HCT116 (cell line): Measurements from ENCODE around the gene MAST4. TPM values are rescaled to one million over a fixed set of nuclear protein-coding genes. Genes with fewer than 3 reads are reported as not detected.

Experiments
- ATAC-seq: fragments of 200-7000 bp; cut with Tn5 transposase; 2 replicates; pipeline ENCODE4 v1.9.1; 2020; ENCODE audit warnings: mild to moderate bottlenecking, moderate library complexity
- BruUV-seq: library from RNA; stranded (reverse); fragments of 400-500 nt; replicated peaks from 2 replicates; lab custom pipeline; 2021; lab: Mats Ljungman, UMichigan
- CTCF ChIA-PET: fragments of 300-600 bp; sonication (Branson Sonifier 250); formaldehyde crosslinking; loops from one replicate; lab custom pipeline; 2021; ENCODE audit warnings: antibody characterized with exemption; lab: Charles Lee
- POLR2A ChIA-PET: fragments of 300-600, 350-600 bp; sonication (Branson Sonifier 250); formaldehyde crosslinking; loops from one replicate; lab custom pipeline; 2021; ENCODE audit warnings: antibody characterized with exemption; lab: Charles Lee
- RAD21 ChIA-PET, 2 experiments: fragments of 300-600 bp; sonication (Branson Sonifier 250); formaldehyde crosslinking; loops; one replicate each; lab custom pipeline; 2023; ENCODE audit warnings: low total read pairs in 2 of 2; ENCODE audit not compliant: uncharacterized antibody in 2 of 2, unreplicated experiment in 2 of 2, low non-redundant PET in 1 of 2; lab: Charles Lee
- DNase-seq: peaks from one replicate; pipeline ENCODE4 v3.0.0-alpha.2; 2010; ENCODE audit warnings: low read depth, low spot score
- H2AFZ ChIP-seq: fragments of 200-600 bp; shearing (Covaris generic), sonication (generic); 2 replicates; pipeline ENCODE4 v1.6.1; 2017; ENCODE audit warnings: low read depth, mixed run types, mixed read lengths, antibody characterized with exemption, low read length; ENCODE audit not compliant: poor library complexity, severe bottlenecking
- H3K27ac ChIP-seq: 2 replicates; pipeline ENCODE4 v1.5.1; 2012; ENCODE audit warnings: low read depth, low read length
- H3K27me3 ChIP-seq: fragments of 200-600 bp; sonication (generic); 2 replicates; pipeline ENCODE4 v1.6.1; 2016; ENCODE audit warnings: mixed run types, low read length, mixed read lengths; ENCODE audit not compliant: insufficient read depth
- H3K36me3 ChIP-seq, 2 experiments: fragments of 200-500 bp in 1 of 2; fragments of 200-600 bp in 1 of 2; sonication (Bioruptor generic) in 1 of 2; sonication (generic) in 1 of 2; 2 replicates each; pipeline versions ENCODE4 v1.5.1 to v1.6.1; 2014 to 2016; ENCODE audit warnings: low read length in 2 of 2, inconsistent platforms in 1 of 2, mixed read lengths in 1 of 2, mixed run types in 1 of 2; ENCODE audit not compliant: insufficient read depth in 2 of 2, control insufficient read depth in 1 of 2
- H3K4me1 ChIP-seq, 2 experiments: fragments of 200-600 bp in 1 of 2; sonication (generic) in 1 of 2; 2 replicates each; pipeline versions ENCODE4 v1.5.1 to v1.6.1; 2012 to 2017; ENCODE audit warnings: low read length in 2 of 2, inconsistent platforms in 1 of 2, mild to moderate bottlenecking in 1 of 2, mixed read lengths in 1 of 2, mixed run types in 1 of 2, moderate library complexity in 1 of 2; ENCODE audit not compliant: insufficient read depth in 2 of 2, control insufficient read depth in 1 of 2
- H3K4me2 ChIP-seq: fragments of 200-600 bp; sonication (generic); 2 replicates; pipeline ENCODE4 v1.6.1; 2017; ENCODE audit warnings: mixed run types, low read length, mixed read lengths
- H3K4me3 ChIP-seq, 2 experiments: fragments of 200-600 bp in 1 of 2; sonication (generic) in 1 of 2; replicated peaks in 1 of 2; 2 replicates each; pipeline ENCODE4 v1.5.1; 2011 to 2016; ENCODE audit warnings: low read length in 2 of 2, control low read depth in 1 of 2, low read depth in 1 of 2, mild to moderate bottlenecking in 1 of 2, mixed read lengths in 1 of 2, mixed run types in 1 of 2
- H3K79me2 ChIP-seq: fragments of 200-600 bp; sonication (generic); 2 replicates; pipeline ENCODE4 v1.6.1; 2017; ENCODE audit warnings: mild to moderate bottlenecking, mixed run types, low read length, moderate library complexity, mixed read lengths; ENCODE audit not compliant: insufficient read depth
- H3K9ac ChIP-seq: fragments of 200-600 bp; sonication (generic); 2 replicates; pipeline ENCODE4 v1.6.1; 2016; ENCODE audit warnings: low read length, mixed read lengths
- H3K9me2 ChIP-seq: fragments of 200-600 bp; sonication (generic), shearing (Covaris generic); 2 replicates; pipeline ENCODE4 v1.6.1; 2017; ENCODE audit warnings: mixed run types, mild to moderate bottlenecking, moderate library complexity; ENCODE audit not compliant: insufficient read depth
- H3K9me3 ChIP-seq, 2 experiments: fragments of 200-500 bp in 1 of 2; fragments of 200-600 bp in 1 of 2; sonication (Bioruptor generic) in 1 of 2; sonication (generic) in 1 of 2; 2 replicates each; pipeline ENCODE4 v1.6.1; 2014 to 2017; ENCODE audit warnings: low read length in 2 of 2, mixed read lengths in 2 of 2, inconsistent platforms in 1 of 2, low read depth in 1 of 2, mild to moderate bottlenecking in 1 of 2, mixed run types in 1 of 2, moderate library complexity in 1 of 2; ENCODE audit not compliant: control insufficient read depth in 1 of 2, insufficient read depth in 1 of 2
- H4K20me1 ChIP-seq: fragments of 200-600 bp; sonication (generic), shearing (Covaris generic); 2 replicates; pipeline ENCODE4 v1.6.1; 2017; ENCODE audit warnings: mixed run types, mild to moderate bottlenecking, moderate library complexity; ENCODE audit not compliant: insufficient read depth
- CBX3 ChIP-seq: IDR thresholded peaks from 2 replicates; pipeline ENCODE4 v1.6.1; 2012; ENCODE audit warnings: low read depth
- EGR1 ChIP-seq: IDR thresholded peaks from 2 replicates; pipeline ENCODE4 v1.6.1; 2012; ENCODE audit warnings: low read depth
- ELF1 ChIP-seq: IDR thresholded peaks from 2 replicates; pipeline ENCODE4 v1.6.1; 2012; ENCODE audit warnings: low read depth, borderline replicate concordance
- EZH2 ChIP-seq: fragments of 200-600 bp; sonication (generic); IDR thresholded peaks from 2 replicates; pipeline ENCODE4 v1.6.1; 2017; ENCODE audit warnings: antibody characterized with exemption, mixed run types
- FOSL1 ChIP-seq: IDR thresholded peaks from 2 replicates; pipeline ENCODE4 v1.6.1; 2012; ENCODE audit warnings: low read depth
- JUND ChIP-seq: IDR thresholded peaks from 2 replicates; pipeline ENCODE4 v1.6.1; 2012
- POLR2A ChIP-seq: IDR thresholded peaks from 2 replicates; pipeline ENCODE4 v1.7.0; 2011; ENCODE audit warnings: borderline replicate concordance; ENCODE audit not compliant: insufficient read depth, insufficient read length; ENCODE audit errors: extremely low read depth
- POLR2AphosphoS5 ChIP-seq: IDR thresholded peaks from 2 replicates; pipeline ENCODE4 v1.6.1; 2011; ENCODE audit warnings: mild to moderate bottlenecking, low read depth, low read length, moderate library complexity
- RAD21 ChIP-seq: IDR thresholded peaks from 2 replicates; pipeline ENCODE4 v1.6.1; 2012; ENCODE audit warnings: low read depth, mild to moderate bottlenecking
- SIN3A ChIP-seq: IDR thresholded peaks from 2 replicates; pipeline ENCODE4 v1.6.1; 2012; ENCODE audit warnings: low read depth
- SRF ChIP-seq: IDR thresholded peaks from 2 replicates; pipeline ENCODE4 v1.6.1; 2012; ENCODE audit warnings: low read depth
- TCF7L2 ChIP-seq: IDR thresholded peaks from 2 replicates; pipeline ENCODE4 v1.7.0; 2011; ENCODE audit warnings: borderline replicate concordance, inconsistent platforms; ENCODE audit not compliant: insufficient read depth, insufficient read length; ENCODE audit errors: extremely low read depth
- YY1 ChIP-seq: IDR thresholded peaks from 2 replicates; pipeline ENCODE4 v1.6.1; 2011; ENCODE audit warnings: low read length, low read depth, moderate library complexity, mild to moderate bottlenecking; ENCODE audit not compliant: insufficient replicate concordance; ENCODE audit errors: extremely low read depth
- ZBTB33 ChIP-seq: IDR thresholded peaks from 2 replicates; pipeline ENCODE4 v1.6.1; 2011; ENCODE audit warnings: mild to moderate bottlenecking, low read length, moderate library complexity; ENCODE audit not compliant: insufficient replicate concordance; ENCODE audit errors: extremely low read depth
- ZFX ChIP-seq: fragments of 450-650 bp; IDR thresholded peaks from 2 replicates; pipeline ENCODE4 v1.6.1; 2017
- ZNF274 ChIP-seq: fragments of 200-500 bp; sonication (Bioruptor generic); IDR thresholded peaks from 2 replicates; pipeline ENCODE4 v1.6.1; 2014; ENCODE audit warnings: mild to moderate bottlenecking, low read depth, low read length, inconsistent platforms
- intact Hi-C: fragments of 100-400 bp; cut with micrococcal nuclease; formaldehyde crosslinking; loops from 2 replicates; pipeline ENCODE4 v1.10.0; 2022
- total RNA-seq: library from RNA; stranded (reverse); gene quantifications from one replicate; pipeline ENCODE4 v1.2.1, GENCODE V29; 2021; ENCODE audit not compliant: unreplicated experiment
- TF ChIP-seq, protein P1 (sequence below): IDR thresholded peaks from 2 replicates; pipeline ENCODE4 v1.6.1; 2012
- TF ChIP-seq, protein P2 (sequence below): IDR thresholded peaks from 2 replicates; pipeline ENCODE4 v1.6.1; 2012; ENCODE audit warnings: low read depth
- TF ChIP-seq, protein P3 (sequence below), 3 experiments: fragments of 200-600 bp in 1 of 3; sonication (generic) in 1 of 3; IDR thresholded peaks in 2 of 3; conservative IDR thresholded peaks in 1 of 3; 2 replicates each; pipeline ENCODE4 v1.5.1; 2012 to 2017; ENCODE audit warnings: low read depth in 2 of 3, low read length in 2 of 3, antibody characterized with exemption in 1 of 3, borderline replicate concordance in 1 of 3, control low read depth in 1 of 3, mild to moderate bottlenecking in 1 of 3, mixed read lengths in 1 of 3, mixed run types in 1 of 3, moderate library complexity in 1 of 3; ENCODE audit not compliant: insufficient read depth in 1 of 3

Gene MAST4
- total RNA-seq, 1 experiment from 2014 or later = 1.1 TPM

DNA sequence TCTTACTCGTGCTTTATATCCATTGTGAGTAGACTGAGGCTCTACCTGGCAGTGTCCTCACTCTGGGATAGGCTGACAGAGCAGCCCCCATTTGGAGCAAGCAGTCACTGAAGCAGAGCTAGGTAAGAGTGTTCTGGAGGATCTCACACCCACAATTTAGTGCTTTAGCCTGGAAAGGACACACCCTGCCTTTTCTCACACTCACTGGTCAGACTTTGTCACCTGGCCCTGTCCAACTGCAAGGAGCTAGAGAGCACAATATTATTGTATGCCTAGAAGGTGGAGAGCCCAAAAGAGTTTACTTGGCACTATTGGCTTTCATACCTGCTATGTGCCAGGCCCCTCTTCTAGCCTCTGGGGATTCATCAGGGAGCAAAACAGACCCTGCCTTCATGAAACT lies 141.9 kb downstream of the MAST4 start:
- no peak overlapping the region for H3K4me3 ChIP-seq
- H3K9me2 ChIP-seq = no peaks in the 10 kb centered on the region
- peaks cover 59% of the 10 kb centered on the region for H3K27me3 ChIP-seq
- H3K27ac ChIP-seq = no peak overlapping the region
- H2AFZ ChIP-seq = no peak overlapping the region
- POLR2A ChIA-PET = no interaction called here
- CTCF ChIA-PET = interaction anchor here (1.0 kb wide), 1 partner anchor 19 kb away, joined by 3 read pairs; no protein-coding TSS in a partner anchor
- ATAC-seq = no peak
- no TSS peak for BruUV-seq
- no peaks in the 10 kb centered on the region for H3K4me1 ChIP-seq
- no peaks in the 10 kb centered on the region for H3K79me2 ChIP-seq
- RAD21 ChIA-PET = no interaction called here
- no peak for DNase-seq
- H3K4me2 ChIP-seq = no peak overlapping the region
- intact Hi-C loops = no loop called here
- no peaks in the 10 kb centered on the region for H4K20me1 ChIP-seq
- no peak for TF ChIP-seq POLR2A
- TF ChIP-seq ZNF274 = no peak
- TF ChIP-seq SRF = no peak
- no peak for TF ChIP-seq ELF1
- TF ChIP-seq JUND = no peak
- no peak for TF ChIP-seq POLR2AphosphoS5
- TF ChIP-seq YY1 = no peak
- TF ChIP-seq RAD21 = no peak
- TF ChIP-seq, protein P1, sequence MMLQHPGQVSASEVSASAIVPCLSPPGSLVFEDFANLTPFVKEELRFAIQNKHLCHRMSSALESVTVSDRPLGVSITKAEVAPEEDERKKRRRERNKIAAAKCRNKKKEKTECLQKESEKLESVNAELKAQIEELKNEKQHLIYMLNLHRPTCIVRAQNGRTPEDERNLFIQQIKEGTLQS = no peak
- TF ChIP-seq, protein P2, sequence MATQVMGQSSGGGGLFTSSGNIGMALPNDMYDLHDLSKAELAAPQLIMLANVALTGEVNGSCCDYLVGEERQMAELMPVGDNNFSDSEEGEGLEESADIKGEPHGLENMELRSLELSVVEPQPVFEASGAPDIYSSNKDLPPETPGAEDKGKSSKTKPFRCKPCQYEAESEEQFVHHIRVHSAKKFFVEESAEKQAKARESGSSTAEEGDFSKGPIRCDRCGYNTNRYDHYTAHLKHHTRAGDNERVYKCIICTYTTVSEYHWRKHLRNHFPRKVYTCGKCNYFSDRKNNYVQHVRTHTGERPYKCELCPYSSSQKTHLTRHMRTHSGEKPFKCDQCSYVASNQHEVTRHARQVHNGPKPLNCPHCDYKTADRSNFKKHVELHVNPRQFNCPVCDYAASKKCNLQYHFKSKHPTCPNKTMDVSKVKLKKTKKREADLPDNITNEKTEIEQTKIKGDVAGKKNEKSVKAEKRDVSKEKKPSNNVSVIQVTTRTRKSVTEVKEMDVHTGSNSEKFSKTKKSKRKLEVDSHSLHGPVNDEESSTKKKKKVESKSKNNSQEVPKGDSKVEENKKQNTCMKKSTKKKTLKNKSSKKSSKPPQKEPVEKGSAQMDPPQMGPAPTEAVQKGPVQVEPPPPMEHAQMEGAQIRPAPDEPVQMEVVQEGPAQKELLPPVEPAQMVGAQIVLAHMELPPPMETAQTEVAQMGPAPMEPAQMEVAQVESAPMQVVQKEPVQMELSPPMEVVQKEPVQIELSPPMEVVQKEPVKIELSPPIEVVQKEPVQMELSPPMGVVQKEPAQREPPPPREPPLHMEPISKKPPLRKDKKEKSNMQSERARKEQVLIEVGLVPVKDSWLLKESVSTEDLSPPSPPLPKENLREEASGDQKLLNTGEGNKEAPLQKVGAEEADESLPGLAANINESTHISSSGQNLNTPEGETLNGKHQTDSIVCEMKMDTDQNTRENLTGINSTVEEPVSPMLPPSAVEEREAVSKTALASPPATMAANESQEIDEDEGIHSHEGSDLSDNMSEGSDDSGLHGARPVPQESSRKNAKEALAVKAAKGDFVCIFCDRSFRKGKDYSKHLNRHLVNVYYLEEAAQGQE = no peak
- no peak for TF ChIP-seq EGR1
- TF ChIP-seq FOSL1 = no peak
- TF ChIP-seq, protein P3, sequence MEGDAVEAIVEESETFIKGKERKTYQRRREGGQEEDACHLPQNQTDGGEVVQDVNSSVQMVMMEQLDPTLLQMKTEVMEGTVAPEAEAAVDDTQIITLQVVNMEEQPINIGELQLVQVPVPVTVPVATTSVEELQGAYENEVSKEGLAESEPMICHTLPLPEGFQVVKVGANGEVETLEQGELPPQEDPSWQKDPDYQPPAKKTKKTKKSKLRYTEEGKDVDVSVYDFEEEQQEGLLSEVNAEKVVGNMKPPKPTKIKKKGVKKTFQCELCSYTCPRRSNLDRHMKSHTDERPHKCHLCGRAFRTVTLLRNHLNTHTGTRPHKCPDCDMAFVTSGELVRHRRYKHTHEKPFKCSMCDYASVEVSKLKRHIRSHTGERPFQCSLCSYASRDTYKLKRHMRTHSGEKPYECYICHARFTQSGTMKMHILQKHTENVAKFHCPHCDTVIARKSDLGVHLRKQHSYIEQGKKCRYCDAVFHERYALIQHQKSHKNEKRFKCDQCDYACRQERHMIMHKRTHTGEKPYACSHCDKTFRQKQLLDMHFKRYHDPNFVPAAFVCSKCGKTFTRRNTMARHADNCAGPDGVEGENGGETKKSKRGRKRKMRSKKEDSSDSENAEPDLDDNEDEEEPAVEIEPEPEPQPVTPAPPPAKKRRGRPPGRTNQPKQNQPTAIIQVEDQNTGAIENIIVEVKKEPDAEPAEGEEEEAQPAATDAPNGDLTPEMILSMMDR (IDR thresholded peaks at IDR 0.05 in 2 of 3, conservative IDR thresholded peaks at IDR 0.05 in 1 of 3; ENCODE audit: borderline replicate concordance in 1 of 3, insufficient read depth in 1 of 3, low read depth in 2 of 3, low read length in 2 of 3) = no peak
- TF ChIP-seq EZH2 = no peak
- TF ChIP-seq TCF7L2 = no peak
- TF ChIP-seq ZBTB33 = no peak
- no peak for TF ChIP-seq ZFX
- no peak for TF ChIP-seq SIN3A
- no peak for TF ChIP-seq CBX3
- TF ChIP-seq, all 23 proteins: peak for 0
- Histone ChIP-seq H3K36me3 (no peaks in the 10 kb centered on the region), H3K9ac (no peak overlapping the region), H3K9me3 (no peaks in the 10 kb centered on the region)
